Embryonic facial prominence (tissue), 1 donor: ENCODE data around the gene TEAD1.

Experiments
- DNase-seq: peaks from one replicate; pipeline ENCODE4 v3.0.0-alpha.2; 2016; ENCODE audit errors: extremely low spot score

TEAD1 gene

GRCh38 chr11:12942157-12942556 lies 267.9 kb downstream of the TEAD1 start:
- no peak for DNase-seq

- DNase-seq, result no peak
Observed at GRCh38 chr11:12943311-12943710, 269.1 kb downstream of the TEAD1 start.

DNA sequence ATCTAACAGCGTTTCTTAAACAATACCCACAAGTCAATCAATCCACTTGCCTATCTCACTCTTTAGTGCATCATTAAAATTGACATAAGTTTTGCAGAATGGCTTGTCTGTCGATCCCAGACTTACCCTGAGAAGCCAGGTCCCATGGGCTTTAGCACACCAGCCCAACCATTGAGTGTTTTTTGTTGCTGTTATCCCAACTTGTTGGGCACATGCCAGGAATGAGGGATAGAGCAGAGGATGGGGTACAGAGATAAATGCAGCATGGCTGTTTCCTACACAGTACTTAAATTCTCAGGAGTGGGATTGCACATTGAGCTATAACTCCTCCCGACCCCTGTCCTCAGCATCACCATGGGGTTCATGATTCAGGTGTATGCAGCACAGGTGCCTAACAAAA lies 270.7 kb downstream of the TEAD1 start:
- DNase-seq, result no peak

GRCh38 chr11:12949453-12949852 lies 275.2 kb downstream of the TEAD1 start:
- DNase-seq, result no peak

DNA sequence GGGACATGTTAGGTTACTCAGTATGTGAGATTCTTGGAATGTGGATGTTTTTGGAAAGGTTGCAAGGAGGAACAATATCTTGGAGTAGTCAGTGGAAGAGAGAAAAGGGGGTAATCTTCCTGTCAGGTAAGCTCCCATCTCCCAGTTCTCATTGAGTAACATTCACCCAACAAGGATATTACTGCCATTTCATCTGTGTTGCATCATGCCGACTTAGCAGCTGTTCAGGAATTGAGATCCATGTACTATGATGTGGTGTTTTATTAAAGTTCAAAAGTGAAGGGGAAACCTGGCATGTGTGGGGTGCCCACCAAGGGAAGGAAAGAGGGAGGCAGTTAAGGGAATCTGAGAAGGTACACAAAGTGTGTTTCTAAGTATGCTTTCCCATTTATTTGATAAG lies 276.4 kb downstream of the TEAD1 start:
- DNase-seq, result no peak

GRCh38 chr11:12951376-12951775 lies 277.2 kb downstream of the TEAD1 start:
- no peak for DNase-seq

GRCh38 chr11:12952094-12952493 lies 277.9 kb downstream of the TEAD1 start:
- no peak for DNase-seq

GRCh38 chr11:12958986-12959385 lies 284.8 kb downstream of the TEAD1 start:
- DNase-seq, result no peak

DNA sequence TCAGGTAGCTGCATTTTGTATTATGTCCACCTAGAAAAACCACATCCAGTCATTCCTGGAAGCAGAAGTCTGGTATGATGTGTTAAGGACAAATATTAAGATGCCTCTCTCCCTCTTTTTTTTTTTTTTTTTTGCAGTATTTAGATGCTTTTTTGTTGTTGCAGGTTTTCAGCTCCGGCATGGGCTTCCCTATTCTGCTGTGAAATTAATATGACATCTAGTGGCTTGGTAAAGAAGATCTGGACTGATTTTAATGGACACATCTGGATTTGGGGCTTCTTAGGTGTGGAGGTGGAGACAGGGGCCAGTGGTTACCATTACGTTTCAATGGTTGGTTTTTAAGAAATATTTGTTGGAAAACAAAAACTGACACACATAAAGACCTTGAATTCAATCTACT lies 287.4 kb downstream of the TEAD1 start:
- no peak for DNase-seq

DNA sequence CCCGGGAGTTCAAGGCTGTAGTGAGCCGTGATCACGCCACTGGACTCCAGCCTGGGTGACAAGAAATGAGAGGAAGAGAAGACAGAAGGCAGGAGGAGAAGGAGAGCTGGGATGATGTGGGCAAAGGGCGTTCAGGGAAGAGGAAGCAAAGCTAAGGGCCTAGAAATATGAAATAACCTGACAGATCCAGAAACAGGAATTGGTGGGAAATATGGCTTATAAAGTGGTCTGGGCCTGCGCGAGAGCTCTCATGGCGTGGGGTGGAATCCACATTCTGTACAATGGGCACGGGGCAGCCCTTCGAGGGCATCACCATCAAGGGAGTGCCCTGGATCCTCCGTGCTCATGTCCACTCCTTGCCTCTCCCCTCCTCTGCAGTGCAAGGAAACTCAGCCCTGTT lies 288.1 kb downstream of the TEAD1 start:
- DNase-seq, result peak; percentile 34

GRCh38 chr11:12963051-12963450 lies 288.8 kb downstream of the TEAD1 start:
- DNase-seq, result no peak

DNA sequence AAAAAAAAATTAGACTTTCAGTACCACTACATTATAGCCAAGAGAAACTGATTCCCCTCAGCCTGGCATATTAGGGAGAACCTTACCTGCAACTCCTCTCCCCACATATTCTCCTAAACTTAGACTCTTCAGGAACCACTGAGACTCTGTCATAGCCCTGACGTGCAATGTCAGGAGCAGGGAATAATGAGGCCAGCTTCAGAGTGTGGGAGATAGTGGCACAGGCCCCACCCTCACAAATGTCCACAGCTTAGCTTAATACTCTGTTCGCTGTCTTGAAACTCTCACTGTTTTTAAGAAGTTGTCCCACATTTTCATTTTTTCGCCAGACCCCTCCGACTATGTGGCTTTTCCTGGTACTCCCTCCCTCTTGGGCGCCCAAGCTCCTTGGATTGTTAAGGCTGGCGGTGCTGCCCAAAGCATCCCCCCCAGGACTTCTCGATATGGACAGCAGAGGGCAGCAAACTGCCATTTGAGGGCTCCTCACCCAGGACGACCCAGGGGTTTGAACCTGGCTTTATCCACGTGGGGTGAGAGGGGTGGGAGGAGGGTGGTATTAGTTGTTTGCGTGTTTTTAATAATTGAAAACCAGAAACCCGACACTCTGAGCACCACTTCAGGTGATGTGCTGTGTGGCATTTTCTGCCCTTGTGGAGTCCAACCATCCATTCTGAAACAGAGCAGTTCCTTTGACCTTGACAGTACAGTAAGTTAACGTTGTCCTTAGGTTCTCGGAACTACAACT lies 289.7 kb downstream of the TEAD1 start:
- DNase-seq, result no peak

DNA sequence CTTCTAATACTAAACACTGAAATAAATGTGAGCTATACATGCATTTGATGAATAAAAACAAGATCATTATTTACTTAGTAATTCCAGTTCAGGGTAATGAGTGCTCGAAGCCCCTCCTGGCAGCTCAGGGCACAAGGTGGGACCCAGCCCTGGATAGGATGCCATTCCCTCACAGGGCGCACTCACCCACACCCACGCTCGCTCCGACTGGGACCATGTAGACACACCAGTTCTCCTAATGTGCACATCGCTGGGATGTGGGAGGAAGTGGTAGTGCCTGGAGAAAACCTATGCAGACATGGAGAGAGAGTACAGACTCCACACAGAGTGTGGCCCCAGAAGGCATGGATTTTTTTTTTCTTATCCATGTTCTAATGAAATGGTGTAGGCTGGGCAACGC lies 290.4 kb downstream of the TEAD1 start:
- no peak for DNase-seq

- no peak for DNase-seq
Observed at GRCh38 chr11:12966002-12966401, 291.8 kb downstream of the TEAD1 start.

GRCh38 chr11:12968101-12968500 lies 293.9 kb downstream of the TEAD1 start:
- no peak for DNase-seq

DNA sequence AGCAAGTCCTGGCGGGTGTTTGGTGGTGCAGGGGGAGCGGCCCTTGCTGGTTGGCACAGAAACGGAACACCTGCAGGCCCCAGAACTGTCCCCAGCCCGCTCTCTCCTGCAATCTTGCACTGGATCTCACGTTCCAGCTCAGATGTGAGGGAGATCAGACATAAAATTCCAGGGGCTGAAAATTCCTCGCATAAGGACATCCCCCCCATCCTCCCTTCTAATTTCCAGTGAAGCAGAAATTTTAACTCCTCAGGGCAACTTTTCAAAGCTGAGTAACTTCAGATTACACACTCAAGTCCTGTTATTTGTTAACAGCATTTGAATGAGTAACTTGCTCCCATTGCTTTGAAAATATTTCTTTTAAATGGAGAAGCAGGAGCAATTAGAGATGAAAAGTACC lies 294.6 kb downstream of the TEAD1 start:
- no peak for DNase-seq

DNA sequence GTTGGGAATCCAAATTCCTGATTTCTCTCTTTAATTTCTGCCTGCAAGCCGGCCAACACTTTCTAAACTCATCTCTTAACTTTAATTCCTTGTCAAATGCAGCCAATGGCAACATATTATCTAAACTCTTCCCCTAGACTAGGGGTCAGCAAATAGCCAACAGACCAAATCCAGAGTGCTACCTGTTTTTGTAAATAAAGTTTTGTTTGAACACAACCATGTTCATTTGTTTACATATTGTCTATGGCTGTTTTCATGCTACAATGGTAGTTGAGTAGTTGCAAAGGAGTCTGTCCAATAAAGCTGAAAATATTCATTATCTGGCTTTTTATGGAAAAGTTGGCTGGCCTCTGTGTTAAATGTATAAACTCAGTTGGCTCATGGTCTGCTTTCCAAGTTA lies 297.7 kb downstream of the TEAD1 start:
- no peak for DNase-seq

DNA sequence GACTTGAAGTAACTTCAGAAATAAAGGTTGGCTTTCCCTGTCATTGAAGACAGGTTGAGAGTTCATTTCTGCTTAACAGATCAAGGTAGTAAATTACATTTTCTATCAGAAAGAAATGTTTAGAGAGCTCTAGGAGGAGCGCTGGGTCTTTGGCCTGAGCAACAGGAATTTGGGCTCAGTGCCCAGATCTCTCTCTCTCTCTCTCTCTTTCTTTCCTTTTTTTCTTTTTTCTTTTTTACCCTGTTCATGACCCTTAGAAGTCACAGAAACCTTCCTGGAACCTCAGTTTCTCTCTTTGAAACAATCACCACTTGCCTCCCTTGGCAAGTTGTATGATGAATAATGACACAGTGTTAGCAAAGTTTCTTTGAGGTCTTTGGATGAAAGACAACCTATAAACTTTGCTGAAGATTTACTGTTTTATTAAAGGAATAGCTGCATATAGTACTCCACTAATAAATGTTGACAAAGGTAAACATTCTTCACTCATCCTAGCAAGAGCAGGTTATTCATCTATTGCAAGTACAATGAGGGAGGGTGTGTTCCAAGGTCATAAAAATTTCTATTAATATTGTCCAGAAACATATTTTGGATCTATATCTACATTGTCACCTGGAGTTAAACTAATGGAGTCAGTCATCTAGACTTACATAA lies 299.4 kb downstream of the TEAD1 start:
- no peak for DNase-seq

GRCh38 chr11:12975195-12975594 lies 301.0 kb downstream of the TEAD1 start:
- no peak for DNase-seq

- no peak for DNase-seq
Observed at GRCh38 chr11:12979928-12980689, 305.9 kb downstream of the TEAD1 start.

DNA sequence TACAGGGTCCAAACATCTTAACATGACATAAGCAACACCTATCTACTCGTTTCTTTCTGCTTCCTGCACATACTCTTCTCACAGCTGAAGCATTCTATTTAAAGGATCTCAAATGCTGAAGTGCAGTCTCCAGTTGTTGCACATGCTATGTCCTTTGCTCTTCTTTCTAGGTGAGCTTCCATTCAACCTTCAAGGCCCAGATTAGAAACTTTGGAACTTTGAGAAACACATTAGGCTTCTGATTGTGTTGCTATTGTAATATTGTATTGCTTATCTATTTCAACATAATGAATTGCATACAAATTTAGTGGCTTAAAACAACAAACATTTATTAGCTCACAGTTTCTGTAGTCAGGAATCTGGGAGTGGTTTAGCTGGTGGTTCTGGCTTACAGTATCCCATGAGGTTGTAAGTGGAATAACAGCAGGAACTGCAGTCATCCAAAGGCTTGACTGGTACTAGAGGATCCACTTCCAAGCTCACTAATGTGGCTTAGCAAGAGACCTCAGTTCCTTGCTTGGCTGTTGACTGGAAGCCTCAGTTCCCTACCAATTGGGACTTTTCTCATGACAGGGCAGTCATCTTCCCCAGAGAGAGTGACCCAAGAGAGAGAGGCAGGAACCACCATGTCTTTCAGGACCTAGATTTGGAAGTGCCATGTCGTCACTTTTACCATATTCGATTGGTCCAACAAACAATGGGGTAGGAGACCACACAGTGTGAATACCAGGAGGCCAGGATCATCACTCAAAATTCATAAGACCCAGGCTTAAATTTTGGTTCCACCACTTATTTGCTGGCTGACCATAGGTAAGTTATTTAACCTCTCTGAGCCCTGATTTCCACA lies 307.7 kb downstream of the TEAD1 start:
- no peak for DNase-seq

DNA sequence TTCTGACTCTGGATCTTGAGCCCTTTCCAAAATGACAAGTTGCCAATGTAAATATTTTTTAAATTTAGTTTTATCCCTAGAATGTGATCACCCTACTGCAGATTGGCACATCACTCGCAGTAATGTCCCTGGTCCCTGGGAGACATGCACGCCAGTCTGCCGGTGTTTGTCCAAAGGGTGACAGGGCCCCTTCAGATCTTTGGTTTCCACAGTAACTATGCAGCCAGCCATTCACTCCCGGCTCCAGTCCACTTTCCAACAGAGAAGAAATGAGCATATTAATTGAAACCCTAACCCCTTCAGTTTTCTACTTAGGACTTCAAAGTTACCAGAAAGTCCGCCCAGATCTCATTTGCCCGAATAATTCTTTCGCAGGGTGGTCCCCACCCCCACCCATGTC lies 309.1 kb downstream of the TEAD1 start:
- no peak for DNase-seq
